OCI-LY7 (cell line): ENCODE results near the gene ACTA2.

ENCODE experiments used
- EZH2phosphoT487 ChIP-seq: fragments of 200-600 bp; sonication (generic); IDR thresholded peaks from 2 replicates; pipeline ENCODE4 v1.6.1; 2018; ENCODE audit warnings: low read depth, borderline replicate concordance, mild to moderate bottlenecking, mixed run types, antibody characterized with exemption, low read length, moderate library complexity, mixed read lengths
- TF ChIP-seq, protein P1 (sequence below): fragments of 200-600 bp; sonication (generic); conservative IDR thresholded peaks from 2 replicates; pipeline ENCODE4 v1.5.1; 2014; ENCODE audit warnings: mild to moderate bottlenecking, antibody characterized with exemption, low read length, moderate library complexity, mixed read lengths

DNA sequence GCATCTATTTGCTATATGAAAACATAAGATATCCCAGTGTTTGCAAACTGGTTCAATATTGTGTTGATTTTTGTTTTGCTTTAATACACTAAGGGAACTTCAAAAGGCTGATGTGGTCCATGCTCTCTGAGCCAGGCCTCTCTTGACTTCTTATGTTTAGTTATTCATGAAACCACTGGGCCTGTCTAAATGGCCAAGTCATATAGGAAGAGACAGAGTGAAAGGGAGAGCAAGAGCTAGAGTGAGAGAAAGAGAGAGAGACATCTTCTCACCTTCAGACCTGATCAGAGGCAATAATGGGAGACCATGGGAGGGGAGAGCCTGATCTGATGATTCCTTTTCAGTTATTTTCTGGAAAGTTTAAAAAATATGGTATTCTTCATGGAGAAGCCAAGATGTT is 32.0 kb upstream of the ACTA2 start:
- TF ChIP-seq, protein P1, sequence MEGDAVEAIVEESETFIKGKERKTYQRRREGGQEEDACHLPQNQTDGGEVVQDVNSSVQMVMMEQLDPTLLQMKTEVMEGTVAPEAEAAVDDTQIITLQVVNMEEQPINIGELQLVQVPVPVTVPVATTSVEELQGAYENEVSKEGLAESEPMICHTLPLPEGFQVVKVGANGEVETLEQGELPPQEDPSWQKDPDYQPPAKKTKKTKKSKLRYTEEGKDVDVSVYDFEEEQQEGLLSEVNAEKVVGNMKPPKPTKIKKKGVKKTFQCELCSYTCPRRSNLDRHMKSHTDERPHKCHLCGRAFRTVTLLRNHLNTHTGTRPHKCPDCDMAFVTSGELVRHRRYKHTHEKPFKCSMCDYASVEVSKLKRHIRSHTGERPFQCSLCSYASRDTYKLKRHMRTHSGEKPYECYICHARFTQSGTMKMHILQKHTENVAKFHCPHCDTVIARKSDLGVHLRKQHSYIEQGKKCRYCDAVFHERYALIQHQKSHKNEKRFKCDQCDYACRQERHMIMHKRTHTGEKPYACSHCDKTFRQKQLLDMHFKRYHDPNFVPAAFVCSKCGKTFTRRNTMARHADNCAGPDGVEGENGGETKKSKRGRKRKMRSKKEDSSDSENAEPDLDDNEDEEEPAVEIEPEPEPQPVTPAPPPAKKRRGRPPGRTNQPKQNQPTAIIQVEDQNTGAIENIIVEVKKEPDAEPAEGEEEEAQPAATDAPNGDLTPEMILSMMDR: no peak
- TF ChIP-seq EZH2phosphoT487: no peak
